H54 (cell line): ENCODE measurements around the gene YBEY.
A peak's percentile ranks its signal among the peaks of the same experiment; 100 is the strongest.

ENCODE experiments used
- DNase-seq: peaks from one replicate; pipeline ENCODE4 v3.0.0; 2011; ENCODE audit warnings: low spot score, mixed read lengths; ENCODE audit not compliant: insufficient read length
- FAIRE-seq: peaks from 3 replicates; lab custom pipeline; 2011; peaks lifted over from hg19 to GRCh38; lab: Jason Lieb, UNC
- POLR2A ChIP-seq: IDR thresholded peaks from 2 replicates; pipeline ENCODE4 v1.6.1; 2011; ENCODE audit warnings: low read depth, mild to moderate bottlenecking, low read length

The YBEY gene

DNA sequence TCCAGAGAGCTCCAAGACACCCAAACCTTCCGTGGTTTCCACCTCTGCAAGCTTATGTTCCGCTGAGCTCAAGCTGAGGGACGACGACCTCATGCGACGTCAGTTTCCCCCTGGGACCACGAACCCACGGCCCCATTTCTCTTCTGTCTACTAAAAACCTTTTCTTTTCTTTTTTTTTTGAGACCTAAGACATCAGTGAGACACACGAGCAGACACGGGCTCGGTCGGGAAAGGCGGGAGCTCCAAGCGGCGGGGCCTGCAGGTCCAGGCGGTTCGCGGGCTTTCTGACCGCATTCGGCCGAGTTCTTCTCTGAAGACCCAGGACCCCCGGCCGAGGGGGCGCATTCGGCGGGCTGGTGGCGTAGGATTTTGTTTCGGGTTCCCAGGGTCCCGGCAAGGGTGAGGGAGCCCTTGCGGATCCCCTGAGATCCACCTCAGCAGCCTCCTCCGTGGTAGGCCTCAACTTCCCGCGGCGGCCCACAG is 37.1 kb downstream of the YBEY start:
- TF ChIP-seq POLR2A: no peak
- DNase-seq (no peak), FAIRE-seq (no peak)

DNA sequence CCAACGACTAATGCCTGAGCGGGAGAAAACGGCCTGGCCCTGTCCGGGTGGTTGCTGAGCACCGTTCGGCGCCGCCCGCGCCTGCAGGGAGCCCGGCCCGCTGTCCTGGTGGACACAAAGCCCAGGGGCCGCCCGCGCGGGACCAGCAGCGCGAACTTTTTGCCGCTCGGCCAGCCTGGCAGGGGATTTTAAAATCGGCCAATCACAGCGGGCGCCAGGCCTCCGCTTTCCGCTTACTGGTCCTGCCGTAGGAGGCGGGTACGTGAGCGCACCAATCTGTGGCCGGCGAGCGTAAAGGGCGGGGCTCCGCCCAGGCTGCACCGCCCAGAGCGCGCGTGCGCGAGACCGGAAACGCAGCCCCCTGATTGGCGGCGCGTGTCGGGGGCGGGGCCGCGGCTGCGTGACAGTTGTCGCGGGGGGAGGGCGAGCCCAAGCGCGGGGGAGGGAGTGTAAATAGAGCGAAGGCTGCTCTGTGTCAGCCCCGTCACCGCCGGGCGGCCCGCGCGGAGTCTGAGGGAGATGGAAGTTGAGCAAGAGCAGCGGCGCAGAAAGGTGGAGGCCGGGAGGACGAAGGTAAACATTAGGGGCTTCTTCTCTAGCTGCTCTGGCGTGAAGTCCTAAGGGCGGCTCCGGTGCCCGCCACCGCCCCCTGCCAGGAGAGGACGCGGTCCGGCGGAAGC is 37.7 kb downstream of the YBEY start, which contains the start of the genes C21orf58 and PCNT:
C21orf58 (minus strand) TSS at position 161 of the 680 bp plus-strand sequence. CDS start 1,132 bp downstream, outside the sequence.
PCNT (plus strand) TSS at position 447 of the 680 bp plus-strand sequence; CDS start at position 520, 73 bp downstream.
- FAIRE-seq: no peak
- peak; percentile 99 for DNase-seq
- peak; percentile 90 for TF ChIP-seq POLR2A

GRCh38 chr21:46324390-46325072 is 38.4 kb downstream of the YBEY start:
- FAIRE-seq: no peak
- peak; percentile 74 for DNase-seq
- TF ChIP-seq POLR2A: peak; percentile 86

GRCh38 chr21:46325073-46325912 is 39.2 kb downstream of the YBEY start:
- TF ChIP-seq POLR2A: peak; percentile 51; the same call in 1 of the 2 replicates
- FAIRE-seq: no peak
- DNase-seq: peak; percentile 64

GRCh38 chr21:46326110-46326703 is 40.1 kb downstream of the YBEY start:
- no peak for DNase-seq
- no peak for FAIRE-seq
- TF ChIP-seq POLR2A: no peak

GRCh38 chr21:46327711-46328110 is 41.6 kb downstream of the YBEY start:
- FAIRE-seq: no peak
- no peak for TF ChIP-seq POLR2A
- DNase-seq: no peak

GRCh38 chr21:46328151-46328550 is 42.0 kb downstream of the YBEY start:
- no peak for TF ChIP-seq POLR2A
- FAIRE-seq (no peak), DNase-seq (no peak)

DNA sequence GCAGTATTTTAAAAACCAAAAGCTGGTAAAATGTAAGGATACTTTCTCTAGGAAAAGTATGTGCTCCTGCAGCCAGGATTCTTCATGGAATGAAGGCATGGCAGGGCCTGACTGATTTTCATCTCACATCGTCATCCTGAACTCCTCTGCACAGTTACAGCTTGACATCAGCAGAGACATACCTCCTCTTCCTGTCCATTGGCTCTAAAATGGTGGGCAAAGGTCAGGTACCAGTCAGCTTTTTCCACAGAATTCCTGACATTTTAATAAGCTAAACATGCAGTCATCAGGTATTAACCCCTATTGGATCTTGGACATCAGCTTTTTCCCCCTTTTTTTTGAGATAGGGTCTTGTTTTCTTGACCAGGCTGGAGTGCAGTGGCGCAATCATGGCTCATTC is 43.7 kb downstream of the YBEY start:
- DNase-seq: no peak
- no peak for TF ChIP-seq POLR2A
- no peak for FAIRE-seq

- TF ChIP-seq POLR2A: no peak
- FAIRE-seq (no peak), DNase-seq (no peak)
Observed at GRCh38 chr21:46334351-46335140, 48.4 kb downstream of the YBEY start.

- DNase-seq: no peak
- no peak for FAIRE-seq
- TF ChIP-seq POLR2A: no peak
Observed at GRCh38 chr21:46336603-46337002, 50.5 kb downstream of the YBEY start.

- FAIRE-seq (no peak), DNase-seq (no peak)
- no peak for TF ChIP-seq POLR2A
Observed at GRCh38 chr21:46340998-46341397, 54.9 kb downstream of the YBEY start.

GRCh38 chr21:46344219-46344915 is 58.2 kb downstream of the YBEY start:
- no peak for FAIRE-seq
- DNase-seq: no peak
- TF ChIP-seq POLR2A: no peak
